C4-2B (cell line): Measurements from ENCODE around the gene ST13.
"Not testable (repeated sequence)": the region's sequence is repeated elsewhere in the genome, so short reads cannot be mapped to it uniquely, and the experiment has no call there.

ENCODE experiments used
- H3K27ac ChIP-seq: fragments of 450-650 bp; 2 replicates; pipeline ENCODE4 v1.5.1; 2017
- CTCF ChIP-seq: fragments of 450-650 bp; conservative IDR thresholded peaks from 2 replicates; pipeline ENCODE4 v1.5.1; 2017; ENCODE audit warnings: mild to moderate bottlenecking
- ZFX ChIP-seq: fragments of 450-650 bp; IDR thresholded peaks from 2 replicates; pipeline ENCODE4 v1.6.1; 2017

The ST13 gene

GRCh38 chr22:40877488-40877887 lies 21.0 kb upstream of the ST13 start:
- TF ChIP-seq ZFX (no peak), CTCF (no peak)
- H3K27ac ChIP-seq, result no peak overlapping the region

DNA sequence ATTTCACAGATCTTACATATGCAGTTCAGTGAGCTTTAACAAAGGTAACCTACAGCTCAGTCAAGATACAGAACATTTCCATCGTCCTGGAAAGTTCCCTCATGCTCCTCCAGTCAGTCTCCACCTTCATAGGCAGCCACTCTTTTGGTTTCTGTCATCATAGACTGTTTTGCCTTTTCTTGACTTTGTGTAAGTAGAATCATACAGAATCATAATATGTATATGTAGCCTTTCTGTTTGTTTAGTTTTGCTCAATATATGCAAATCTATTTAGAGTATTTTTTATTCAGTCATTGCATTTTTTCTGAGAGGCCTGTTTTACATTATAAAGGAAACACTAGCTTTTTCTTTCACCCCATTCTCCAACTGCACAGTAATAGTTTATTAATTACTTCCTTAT lies 20.5 kb upstream of the ST13 start:
- H3K27ac ChIP-seq, result no peak overlapping the region
- TF ChIP-seq ZFX (no peak), CTCF (no peak)

DNA sequence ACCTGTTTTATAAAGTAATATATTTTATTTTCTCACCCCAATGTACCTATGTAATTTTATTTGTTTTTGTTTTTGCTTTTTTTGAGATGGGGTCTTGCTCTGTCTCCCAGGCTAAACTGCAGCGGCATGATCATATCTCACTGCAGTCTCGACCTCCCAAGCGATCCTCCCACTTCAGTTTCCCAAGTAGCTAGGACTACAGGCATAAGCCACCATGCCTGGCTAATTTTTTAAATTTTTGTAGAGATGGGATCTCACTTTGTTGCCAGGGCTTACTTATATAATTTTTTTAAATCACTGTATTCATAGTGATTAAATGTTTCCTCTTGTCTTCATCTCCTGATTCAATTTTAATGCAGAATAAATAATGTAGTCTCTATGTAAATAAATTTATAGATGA lies 18.7 kb upstream of the ST13 start:
- TF ChIP-seq CTCF (no peak), ZFX (no peak)

GRCh38 chr22:40874016-40874415 lies 17.6 kb upstream of the ST13 start:
- no peak overlapping the region for H3K27ac ChIP-seq
- no peak for TF ChIP-seq CTCF
- no peak for TF ChIP-seq ZFX

More for the DNA sequence above, 18.7 kb upstream of the ST13 start:
- no peak overlapping the region for H3K27ac ChIP-seq

GRCh38 chr22:40868379-40868778 lies 11.9 kb upstream of the ST13 start:
- not testable (repeated sequence) for H3K27ac ChIP-seq

DNA sequence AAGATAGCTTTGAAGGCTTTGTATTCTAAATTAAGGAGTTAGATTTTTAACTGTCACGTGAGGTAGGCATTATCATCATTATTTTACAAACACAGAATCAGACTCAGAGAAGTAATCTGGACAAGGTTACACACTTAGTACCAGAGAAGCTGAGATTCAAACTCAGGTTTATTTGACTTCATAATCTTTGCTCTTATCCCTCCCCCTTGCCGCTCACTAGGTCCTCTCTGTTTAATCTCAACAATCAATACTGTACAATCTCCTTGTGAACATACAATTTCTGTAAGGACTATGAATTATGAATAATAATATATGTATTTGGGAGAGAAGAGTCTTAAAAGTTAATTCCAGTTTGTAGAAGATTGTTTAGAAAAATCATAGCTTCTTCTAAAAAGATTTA lies 10.7 kb upstream of the ST13 start:
- TF ChIP-seq ZFX, result no peak
- no peak for TF ChIP-seq CTCF
- no peak overlapping the region for H3K27ac ChIP-seq

DNA sequence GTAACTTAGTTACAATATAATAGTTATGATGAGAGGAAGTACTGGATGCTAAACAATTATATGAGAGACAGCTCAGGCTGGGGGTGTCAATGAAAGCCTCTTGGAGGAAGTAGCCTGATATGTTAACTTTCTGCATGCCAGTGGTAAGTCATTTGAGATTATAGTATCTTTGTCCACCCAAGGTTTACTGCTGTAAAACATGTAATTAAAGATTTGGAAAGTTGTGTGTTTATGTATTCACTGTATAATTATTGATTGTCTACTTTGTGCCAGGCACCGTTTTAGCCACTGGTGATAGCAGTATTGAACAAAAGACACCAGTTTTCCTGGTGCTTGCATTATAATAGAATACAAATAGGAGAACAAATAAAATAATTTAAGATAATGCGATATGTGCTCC lies 6.1 kb upstream of the ST13 start:
- TF ChIP-seq ZFX (no peak), CTCF (no peak)
- H3K27ac ChIP-seq, result no peak overlapping the region

DNA sequence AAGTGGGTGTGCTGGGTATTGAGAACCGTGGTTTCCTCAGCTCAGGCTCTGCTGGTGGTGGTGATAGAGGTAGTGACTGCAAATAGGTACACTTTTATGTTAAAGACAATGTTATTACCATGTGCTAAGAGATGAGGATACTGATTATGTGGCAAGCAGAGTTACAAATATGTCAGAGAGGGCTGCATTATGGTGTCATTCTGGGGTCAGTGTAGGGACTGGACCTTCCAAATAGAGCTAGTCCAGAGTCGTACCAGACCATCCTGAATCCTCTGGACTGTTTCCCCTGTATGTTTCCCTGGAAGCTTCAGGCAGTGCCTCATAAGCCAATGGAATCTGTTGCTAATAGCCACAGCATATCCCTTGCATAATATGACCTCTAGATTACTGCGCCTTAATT lies 5.6 kb upstream of the ST13 start, which contains the start of gene DNAJB7:
Gene DNAJB7 (minus strand): TSS at position 101 of the 400 bp plus-strand sequence. CDS start 119 bp downstream, outside the sequence.
- H3K27ac ChIP-seq, result no peak within 1 kb of the TSS
- TF ChIP-seq ZFX (no peak), CTCF (no peak)
